CD4-positive, alpha-beta T cell treated with Interleukin-17A for 4 hours (primary cell): ENCODE results near the gene GPR68.
"Not testable (repeated sequence)": the region's sequence is repeated elsewhere in the genome, so short reads cannot be mapped to it uniquely, and the experiment has no call there.

Experiments
- DNase-seq: peaks from one replicate; pipeline ENCODE4 v3.0.0-alpha.2; 2020; ENCODE audit warnings: mixed read lengths

Gene GPR68

DNA sequence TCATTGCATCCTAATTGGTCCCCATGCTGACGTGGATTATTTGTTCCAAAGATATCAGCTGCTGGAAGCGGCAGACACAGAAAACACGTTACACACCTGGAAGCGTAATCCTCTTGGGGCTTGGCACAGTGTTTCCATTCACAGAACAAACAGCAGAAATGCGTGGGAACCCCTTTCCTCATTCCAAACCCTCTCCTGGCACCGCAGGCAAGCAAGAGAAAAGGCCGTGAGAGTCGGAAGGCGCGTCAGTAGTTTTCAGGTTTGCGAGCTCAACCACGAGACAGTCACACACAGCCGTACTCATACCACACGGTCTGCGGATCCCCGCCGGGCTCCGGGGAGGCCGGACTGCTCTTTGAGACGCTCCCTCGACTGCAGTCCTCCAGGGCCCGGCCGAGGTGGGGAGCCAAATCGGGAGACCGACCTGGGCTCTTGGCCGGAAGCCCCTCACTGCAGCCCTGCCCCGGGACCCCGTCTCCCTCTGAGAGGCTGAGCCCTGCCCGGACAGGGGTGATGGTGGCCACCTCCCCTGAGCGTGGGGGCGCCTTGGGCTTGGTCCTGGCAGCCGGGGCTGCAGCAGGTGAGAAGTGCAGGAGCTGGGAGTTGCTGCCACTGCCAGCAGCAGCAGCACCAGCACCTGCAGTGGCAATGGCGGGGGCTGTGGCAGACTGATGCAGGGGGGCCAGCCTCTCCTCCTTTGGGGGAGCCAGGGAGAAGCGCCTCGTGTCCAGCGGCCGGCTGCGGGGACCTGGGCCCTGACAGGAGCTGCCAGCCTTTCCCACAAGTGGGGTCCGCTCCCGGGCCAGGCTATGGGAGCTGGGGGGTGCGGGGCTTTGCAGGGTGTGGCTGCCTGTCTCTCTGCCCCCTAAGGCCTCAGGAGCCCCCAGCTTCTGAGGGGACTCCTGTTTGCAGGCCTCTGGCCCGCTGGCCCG is 28.1 kb upstream of the GPR68 start:
- no peak for DNase-seq

DNA sequence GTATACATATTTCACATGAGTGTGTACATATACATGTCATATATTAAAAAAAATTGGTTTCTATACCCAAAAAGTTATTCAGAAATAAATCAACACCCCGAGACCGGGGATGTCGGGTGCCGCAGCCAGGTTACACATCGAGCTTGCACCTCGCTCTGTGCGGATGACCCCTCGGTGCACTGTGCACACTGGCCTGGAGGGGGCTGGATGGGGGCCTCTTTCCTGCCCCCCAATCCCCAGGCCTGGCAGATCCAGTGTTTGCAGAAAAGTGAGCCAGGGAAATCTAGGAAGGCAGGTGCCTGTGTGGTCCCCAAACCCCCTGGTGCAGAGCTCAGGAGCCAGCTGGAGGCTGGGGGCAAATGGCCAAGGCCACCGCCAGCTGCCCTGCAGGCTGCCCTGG is 27.1 kb upstream of the GPR68 start:
- no peak for DNase-seq

DNA sequence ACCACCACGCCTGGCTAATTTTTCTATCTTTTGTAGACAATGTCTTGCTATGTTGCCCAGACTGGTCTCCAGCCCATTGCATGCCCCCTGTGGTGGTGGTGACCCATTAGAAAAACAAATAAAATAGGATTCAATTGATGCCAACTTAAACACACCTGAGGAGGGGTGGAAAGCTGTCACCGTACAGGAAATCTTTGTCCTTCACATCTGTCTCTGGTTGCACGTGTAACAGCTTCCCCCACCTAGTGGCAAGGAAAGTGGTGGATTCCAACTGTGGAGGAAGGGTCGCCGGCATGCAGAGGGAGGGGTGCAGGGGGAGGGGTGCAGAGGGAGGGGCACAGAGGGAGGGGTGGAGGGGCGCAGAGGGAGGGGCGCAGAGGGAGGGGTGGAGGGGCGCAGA is 26.1 kb upstream of the GPR68 start:
- DNase-seq: no peak

DNA sequence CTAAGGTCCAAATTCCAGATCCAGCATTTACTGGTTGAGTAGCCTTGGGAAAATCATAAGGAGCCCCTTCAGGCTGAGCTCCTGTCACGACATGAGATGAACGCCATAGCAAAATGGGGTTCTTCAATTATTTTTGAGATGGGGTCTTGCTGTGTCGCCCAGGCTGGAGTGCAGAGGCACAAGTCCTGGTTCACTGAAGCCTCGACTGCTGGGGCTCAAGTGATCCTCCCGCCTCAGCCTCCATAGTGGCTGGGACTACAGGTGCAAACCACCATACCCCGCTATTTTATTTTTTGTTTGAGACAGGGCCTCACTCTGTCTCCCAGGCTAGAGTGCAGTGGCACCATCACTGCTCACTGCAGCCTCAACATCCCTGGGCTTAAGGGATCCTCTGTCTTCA is 25.7 kb upstream of the GPR68 start:
- no peak for DNase-seq

DNA sequence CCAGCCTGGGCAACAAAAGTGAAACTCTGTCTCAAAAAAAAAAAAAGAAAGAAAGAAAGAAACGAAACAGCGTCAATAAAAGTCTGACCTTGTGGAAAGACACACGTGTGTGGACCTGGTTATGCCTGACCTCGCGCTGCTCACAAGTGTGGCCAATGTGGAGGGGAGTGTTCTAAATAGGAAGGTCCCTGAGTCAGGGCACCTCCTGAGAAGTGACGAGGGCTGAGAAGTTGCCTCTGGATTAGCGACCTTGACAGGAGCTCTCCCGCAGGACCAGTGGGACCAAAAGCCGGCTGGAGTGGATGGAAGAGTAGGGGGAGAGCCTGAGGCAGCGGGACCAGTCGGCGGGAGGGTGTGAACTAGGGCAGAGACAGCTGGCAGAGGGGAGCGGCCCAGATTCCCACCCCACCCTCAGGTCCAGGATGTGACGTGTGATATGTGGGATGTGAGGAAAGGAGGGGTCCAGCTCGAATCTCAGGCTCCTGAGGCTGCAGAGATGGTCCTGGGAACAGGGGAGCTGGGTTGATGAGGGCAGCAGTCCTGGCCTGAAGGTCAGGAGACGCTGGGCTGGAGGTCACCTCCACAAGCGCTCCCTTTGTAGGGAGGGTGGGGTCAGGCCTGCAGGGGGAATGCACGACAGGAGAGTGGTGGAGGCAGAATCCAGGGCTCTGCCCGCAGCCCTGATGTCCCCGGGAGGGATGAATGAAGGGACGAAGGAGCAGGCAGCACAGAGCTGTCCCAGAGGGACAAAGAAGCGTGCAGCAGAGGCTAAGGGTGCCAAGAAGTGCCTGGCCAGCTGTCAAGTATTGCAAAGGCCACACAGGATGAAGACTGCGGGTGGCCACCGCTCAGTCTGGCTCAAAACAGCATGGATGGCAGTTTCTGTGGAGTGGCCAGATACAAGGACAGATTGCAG is 24.8 kb upstream of the GPR68 start:
- DNase-seq: no peak

DNA sequence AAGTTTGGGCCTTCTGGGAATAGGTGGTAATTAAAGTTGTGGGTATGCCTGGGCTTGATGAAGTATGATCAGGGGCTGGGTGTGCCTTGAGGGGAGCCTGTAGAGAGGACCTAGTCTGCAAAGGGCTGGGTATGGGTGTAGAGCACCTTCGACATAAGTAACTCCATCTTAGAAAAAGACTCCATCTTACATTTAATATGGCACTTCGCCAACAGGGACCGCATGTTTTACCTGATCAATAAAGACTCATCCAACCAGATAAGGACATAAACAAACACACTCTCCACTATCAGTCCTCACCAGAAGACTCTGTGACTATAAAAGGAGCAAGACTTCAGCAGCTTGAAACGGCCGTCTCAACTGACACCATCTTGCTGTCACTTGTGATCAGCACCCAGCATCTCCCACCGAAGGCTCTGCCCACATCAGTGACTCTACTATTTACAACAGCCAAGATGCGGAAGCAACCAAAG is 23.5 kb upstream of the GPR68 start:
- DNase-seq: no peak

DNA sequence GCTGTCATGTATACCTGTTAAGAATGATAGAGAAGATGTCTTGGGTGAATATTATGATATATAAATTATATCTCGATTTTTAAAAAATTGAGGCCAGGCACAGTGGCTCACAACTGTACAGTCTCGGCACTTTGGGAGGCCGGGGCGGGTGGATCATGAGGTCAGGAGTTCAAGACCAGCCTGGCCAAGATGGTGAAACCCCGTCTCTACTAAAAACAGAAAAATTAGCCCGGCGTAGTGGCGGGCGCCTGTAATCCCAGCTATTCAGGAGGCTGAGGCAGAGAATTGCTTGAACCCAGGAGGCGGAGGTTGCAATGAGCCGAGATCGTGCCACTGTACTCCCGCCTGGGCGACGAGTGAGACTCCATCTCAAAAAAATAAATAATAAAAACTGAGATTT is 21.8 kb upstream of the GPR68 start:
- not testable (repeated sequence) for DNase-seq

DNA sequence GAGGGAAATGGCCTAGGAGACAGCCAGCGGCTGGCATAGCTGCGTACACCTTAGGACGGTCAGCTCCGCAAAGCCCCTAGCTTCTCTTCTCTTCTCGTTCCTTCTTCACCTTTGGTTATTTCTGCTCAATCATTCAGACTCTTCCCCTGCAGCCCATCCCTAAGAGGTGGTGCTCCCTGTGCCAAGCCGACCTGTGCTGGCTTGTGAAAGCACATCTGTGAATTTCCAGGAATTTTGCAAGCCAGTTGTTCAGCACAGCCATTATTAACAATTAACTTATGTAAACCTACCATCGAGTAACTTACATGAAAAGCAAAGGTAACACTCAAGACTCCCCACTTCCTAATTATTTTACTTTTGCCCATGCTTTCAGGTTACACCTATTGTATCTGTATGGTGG is 20.9 kb upstream of the GPR68 start:
- no peak for DNase-seq

DNA sequence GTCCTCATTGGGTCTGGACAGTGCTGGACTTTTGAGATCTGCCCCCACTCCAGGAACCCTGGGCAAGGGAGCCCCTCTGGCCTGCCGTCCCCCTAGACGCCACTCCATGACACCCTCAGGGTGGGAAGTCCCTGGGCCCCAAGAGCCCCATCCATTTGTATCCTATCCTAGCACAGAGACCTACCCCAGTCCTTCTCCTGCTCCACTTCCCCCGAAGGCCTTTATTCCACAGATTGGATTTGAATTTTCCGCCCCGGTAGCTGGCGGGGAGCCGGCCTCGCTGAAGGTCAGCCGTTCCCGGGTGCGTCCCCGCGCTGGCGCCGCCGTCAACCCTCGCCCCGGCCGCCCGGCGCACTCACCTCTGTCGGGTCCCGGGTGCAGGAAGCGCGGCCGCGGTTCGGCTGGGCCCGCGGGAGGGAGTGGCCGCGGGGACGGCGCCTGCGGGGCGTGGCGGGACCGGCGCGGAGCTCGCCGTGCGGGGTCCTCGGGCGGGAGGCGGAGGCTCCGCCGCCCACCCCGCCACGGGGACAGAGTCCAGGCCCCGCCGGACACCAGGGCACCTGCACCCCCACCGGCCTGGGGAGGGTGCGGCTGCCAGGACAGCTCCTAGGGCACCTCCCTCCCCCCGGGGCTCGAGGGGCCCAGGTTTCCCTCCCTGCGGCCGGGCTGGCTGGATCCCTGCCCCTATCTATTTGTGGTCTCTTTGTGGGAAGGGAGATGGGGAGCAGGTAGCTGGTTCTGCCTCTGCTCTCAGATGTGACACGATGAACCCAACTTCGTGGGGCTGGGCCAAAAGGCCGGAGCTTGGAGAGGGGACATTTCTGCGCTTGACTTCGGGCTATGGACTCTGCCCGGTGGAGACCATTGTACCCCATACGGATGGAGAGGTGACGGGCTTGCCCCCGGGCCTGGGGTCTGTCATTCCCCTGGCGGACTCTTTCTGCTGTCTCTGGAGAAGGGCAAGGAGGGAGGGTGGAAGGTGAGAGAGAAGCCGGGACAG is 19.9 kb upstream of the GPR68 start:
- DNase-seq: peak; percentile 57

DNA sequence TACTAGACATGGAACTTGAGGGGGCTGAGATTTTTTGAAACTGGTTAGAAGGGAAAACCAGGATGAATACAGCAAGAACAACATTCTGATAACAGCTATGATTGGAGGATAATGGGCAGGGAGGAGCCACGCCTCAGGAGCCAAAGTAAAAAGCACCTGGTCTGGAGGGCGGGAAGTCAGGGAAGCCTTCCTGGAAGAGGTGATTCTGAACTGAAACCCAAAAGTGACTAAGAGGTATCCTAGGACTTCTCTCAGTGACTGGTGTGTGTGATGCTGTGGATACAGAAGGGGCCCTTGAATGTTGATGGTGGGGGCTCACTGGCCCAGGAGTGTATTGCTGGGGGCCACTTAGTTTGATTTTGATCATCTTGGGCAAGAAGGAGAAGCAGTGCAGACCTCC is 18.8 kb upstream of the GPR68 start:
- DNase-seq: no peak

DNA sequence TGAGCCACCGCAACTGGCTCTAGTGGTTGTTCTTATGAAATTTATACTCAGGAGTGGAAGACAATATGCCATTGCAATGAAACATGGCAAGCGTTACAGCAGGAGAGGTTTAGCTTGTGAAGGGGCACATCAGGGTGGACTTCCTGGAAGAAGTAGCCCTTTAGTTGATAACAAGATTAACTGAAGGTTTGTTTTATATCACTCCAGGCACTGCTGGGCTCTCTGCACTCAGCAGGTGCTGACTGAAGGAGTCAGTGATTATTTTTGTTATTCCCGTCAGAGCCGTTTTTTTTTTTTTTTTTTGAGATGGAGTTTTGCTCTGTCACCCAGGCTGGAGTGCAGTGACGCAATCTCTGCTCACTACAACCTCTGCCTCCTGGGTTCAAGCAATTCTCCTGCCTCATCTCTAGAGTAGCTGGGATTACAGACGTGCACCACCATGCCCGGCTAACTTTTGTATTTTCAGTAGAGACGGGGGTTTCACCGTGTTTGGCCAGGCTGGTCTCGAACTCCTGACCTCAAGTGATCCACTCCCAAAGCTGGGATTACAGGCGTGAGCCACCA is 17.6 kb upstream of the GPR68 start:
- no peak for DNase-seq

DNA sequence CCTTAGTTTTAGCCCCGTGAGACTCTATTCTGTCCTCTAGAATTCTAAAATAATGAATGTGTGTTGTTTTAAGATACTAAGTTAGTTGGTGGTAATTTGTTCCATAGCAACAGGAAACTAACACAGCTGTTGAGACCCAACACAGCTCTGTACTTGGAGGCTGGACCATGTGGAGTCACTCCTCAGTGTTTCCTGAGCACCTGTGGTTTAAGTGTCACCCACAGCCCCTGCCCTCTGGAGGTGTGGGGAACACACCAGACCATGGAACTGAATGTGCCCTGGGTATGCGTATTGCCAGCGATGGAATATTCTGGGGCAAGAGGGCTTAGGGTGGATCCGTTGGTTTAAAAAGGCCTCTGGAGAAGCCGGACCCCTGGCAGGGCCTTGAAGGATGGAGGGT is 16.6 kb upstream of the GPR68 start:
- peak; percentile 43 for DNase-seq

DNA sequence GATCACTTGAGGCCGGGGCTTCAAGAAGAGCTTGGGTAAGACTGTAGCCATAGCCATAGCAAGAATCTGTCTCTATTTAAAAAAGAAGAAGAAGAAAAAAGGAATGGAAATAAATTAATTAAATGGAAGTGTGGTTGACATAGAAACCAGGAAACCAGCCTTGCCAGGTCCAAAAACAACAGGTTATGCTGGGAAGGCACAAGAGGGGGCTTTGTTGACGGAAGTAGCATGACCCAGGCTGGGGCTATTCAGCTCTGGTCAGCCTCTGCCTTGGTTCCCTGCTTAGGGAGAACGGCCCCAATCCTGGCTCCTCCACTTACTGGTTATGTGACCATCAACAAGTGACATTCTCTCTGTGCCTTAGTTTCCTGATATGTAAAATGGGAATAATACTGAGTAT is 14.4 kb upstream of the GPR68 start:
- no peak for DNase-seq

DNA sequence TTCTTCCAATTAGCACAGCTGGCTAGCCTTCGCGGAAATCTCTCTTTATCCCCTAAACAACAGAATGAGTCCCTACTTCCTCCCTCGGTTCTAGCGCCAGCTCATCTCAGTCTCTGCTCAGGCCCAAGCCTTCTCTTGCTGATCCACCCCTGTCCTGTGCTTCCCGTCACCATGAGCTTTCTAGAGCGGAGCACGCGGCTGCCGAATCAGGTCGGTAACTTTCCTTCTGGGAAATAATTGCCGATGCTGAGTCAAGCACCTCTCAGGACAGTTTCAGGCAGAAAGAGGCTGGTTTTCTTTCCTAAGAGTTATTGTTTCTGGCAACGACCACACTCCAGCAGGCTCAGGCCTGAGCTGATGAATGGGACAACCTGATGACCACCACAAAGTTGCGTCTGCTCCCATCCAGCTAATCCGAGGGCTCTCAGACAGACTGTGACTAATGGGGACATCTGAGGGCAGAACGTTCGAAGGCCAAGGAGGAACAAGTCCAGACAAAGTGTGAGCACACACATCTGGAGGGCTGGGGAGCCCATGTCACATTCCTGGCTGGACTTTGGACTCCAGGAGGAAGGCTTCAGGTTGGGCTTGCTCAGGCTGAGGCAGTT is 13.6 kb upstream of the GPR68 start:
- no peak for DNase-seq

DNA sequence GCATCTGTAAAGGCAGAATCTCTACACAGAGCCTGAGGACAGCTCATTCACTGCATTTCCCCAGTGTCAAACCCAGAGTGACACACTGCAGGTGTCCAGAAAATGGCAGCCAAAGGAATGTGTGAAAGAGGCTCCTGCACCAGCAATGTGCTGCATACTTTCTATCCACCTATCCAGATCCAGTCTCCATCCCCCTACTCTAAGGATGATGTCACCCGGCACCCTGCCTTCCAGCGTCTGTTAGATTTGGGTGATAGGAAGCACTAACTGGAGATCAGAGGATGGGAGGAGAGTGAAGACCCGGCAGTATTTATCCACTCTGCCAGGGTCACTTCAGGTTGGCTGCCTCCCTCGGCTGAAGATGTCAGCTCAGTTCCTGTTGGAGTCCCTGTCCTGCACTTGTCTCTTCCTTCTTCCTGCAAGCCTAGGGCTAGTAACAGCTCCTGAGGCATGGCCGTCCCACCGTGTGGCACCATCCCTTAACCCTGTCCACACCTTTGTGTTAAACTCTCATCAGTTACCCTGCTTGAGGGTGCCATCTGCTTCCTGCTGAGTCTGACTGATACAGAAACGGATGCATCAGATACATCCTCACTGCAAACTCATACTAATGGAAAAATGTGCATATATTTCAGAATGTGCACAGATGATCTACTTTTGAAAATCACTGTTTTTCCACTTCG is 13.0 kb upstream of the GPR68 start:
- no peak for DNase-seq

DNA sequence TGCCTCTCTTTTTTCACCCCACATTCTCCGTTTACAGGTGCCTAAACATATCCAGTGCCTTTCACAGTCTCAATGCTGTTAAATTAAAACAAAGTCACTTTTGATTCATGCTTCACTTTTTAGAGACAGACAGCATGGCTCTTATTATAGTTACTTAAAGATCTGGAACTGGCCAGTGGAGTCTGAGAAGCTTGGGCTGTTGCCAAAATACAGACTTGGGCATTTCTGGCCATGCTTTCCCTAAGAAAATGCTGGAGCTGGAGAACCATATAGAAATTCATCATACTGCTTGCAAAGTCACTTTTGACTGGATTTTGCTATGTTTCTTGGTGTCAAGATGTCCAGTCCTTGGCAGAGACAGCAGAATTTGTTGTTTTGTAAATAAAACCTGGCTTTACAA is 12.2 kb upstream of the GPR68 start:
- DNase-seq: no peak

DNA sequence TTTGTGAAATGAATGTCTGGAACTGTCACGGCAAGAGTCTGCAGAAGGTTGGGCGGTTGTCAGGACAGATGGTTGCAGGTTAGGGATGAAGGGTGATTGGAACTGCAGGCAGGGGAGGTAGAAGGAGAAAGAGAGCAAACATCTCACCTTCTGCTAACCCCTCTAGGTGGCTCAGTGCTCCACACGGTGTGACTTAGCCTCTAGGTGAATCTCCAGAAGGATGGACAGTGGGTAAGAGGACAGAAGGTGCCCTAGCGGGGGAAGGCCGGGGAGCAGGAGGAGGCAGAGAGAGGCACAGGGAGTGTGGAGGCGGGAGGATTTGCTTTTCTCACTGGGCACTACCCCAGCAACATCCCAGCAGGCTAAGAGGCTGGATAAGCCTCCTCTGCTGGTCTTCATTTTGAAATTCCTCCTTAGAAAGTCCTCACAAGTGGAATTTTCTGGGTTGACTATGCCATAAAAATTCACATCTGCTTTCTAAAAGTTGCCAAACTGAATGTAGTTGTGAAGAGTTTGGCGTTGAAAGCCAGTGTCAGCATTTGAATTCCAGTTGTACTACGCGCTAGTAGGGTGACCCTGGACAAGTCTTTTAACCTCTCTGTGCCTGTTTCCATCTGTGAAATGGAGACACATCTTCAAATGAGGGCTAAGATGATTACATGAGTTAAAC is 10.7 kb upstream of the GPR68 start:
- DNase-seq: no peak

DNA sequence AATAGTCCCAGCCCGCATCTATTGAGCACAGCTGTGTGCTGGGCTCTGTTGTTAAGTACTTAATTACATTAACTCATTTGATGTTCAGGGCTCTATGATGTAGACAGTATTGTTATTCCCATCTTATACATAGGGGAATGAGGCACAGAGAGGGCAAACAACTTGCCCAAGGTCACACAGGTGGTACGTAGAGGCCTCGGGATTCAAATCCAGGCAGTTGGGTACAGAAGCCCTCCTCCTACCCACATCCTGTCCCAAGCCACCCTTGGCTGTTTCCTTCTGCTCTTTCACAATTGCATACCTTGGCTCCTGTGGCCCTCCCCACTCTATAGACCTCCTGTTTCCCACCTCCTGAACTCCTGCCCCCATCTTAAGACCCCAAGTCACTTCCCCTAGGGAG is 10.0 kb upstream of the GPR68 start:
- DNase-seq: peak; percentile 57

DNA sequence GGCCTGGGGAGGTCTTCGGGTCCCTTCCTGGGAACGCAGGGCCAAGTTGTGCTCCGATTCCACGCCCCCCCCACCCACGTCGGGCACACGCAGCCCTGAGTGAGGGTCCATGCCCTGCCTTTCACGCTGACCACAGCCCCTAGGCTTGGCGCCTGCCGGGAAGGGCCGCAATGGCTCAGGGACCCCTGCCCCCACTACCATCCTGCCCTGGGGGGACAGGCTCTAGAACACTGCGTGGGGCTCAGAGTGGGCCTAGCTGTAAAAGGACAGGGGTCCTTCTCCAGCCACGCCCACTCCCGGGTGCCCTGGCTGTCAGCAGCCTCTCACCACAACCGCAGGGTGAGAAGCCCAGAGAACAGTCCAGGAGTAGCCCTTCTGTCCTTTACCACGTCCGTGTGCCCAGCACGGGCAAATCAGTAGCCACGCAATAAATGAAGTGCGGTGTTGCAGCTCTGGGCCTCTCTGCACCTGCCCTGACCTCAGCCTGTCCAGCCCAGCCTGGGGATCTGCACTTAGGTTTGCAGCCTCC is 9.4 kb upstream of the GPR68 start:
- DNase-seq: peak; percentile 32
